ENCODE results near the gene ANKFN1. TPM values are rescaled to one million over a fixed set of nuclear protein-coding genes. Genes with fewer than 3 reads are reported as not detected.

Gene ANKFN1
- polyA plus RNA-seq, 3 donors = not detected

GRCh38 chr17:56426901-56427300 lies 273.6 kb downstream of the ANKFN1 start:
- no peaks in the 10 kb centered on the region for H3K9me3 ChIP-seq (replicated peaks in 1 of 2; ENCODE audit: control insufficient read depth in 1 of 2, insufficient read depth in 1 of 2, low read length in 2 of 2)
- no peaks in the 10 kb centered on the region for H3K4me1 ChIP-seq (ENCODE audit: control insufficient read depth in 1 of 2, insufficient read depth in 2 of 2, low read length in 2 of 2)
- H3K27ac Mint-ChIP-seq = no peak overlapping the region
- DNase-seq = no peak
- H3K4me3 ChIP-seq (replicated peaks in 1 of 3; ENCODE audit: low read depth in 2 of 3, low read length in 3 of 3) = no peak overlapping the region
- H4K20me1 ChIP-seq (ENCODE audit: insufficient read depth, low read length) = no peaks in the 10 kb centered on the region
- no peaks in the 10 kb centered on the region for H3K36me3 ChIP-seq (replicated peaks in 1 of 2; ENCODE audit: control insufficient read depth in 1 of 2, insufficient read depth in 2 of 2, low read length in 2 of 2)
- no peak overlapping the region for H3K9ac ChIP-seq (ENCODE audit: insufficient read depth, low read length, poor library complexity, severe bottlenecking)
- no peak overlapping the region for H2AFZ ChIP-seq (ENCODE audit: insufficient read depth, low read depth, low read length, poor library complexity, severe bottlenecking)
- H3K36me3 Mint-ChIP-seq = no peaks in the 10 kb centered on the region
- H3K4me1 Mint-ChIP-seq = peaks cover 4% of the 10 kb centered on the region
- H3K27me3 Mint-ChIP-seq (ENCODE audit: low read depth in 3 of 3) = peaks cover 0 to 3% (median 2%) of the 10 kb centered on the region in 3 donors
- no peak overlapping the region for H3K4me3 Mint-ChIP-seq
- no CpG with 5 or more reads among the region's 2 CpGs for WGBS (ENCODE audit: insufficient coverage)
- H3K27ac ChIP-seq (ENCODE audit: low read depth in 1 of 2, low read length in 2 of 2) = no peak overlapping the region
- intact Hi-C loops (cut with micrococcal nuclease) = no loop called here
- H3K79me2 ChIP-seq (ENCODE audit: insufficient read depth, low read length) = no peaks in the 10 kb centered on the region
- no peaks in the 10 kb centered on the region for H3K9me3 Mint-ChIP-seq
- H3K4me2 ChIP-seq (replicated peaks; ENCODE audit: extremely low read depth, low read length, poor library complexity, severe bottlenecking) = no peak overlapping the region
- H3K27me3 ChIP-seq (ENCODE audit: control insufficient read depth in 2 of 2, insufficient read depth in 2 of 2, low read length in 2 of 2) = no peaks in the 10 kb centered on the region
- TF ChIP-seq, protein P1, sequence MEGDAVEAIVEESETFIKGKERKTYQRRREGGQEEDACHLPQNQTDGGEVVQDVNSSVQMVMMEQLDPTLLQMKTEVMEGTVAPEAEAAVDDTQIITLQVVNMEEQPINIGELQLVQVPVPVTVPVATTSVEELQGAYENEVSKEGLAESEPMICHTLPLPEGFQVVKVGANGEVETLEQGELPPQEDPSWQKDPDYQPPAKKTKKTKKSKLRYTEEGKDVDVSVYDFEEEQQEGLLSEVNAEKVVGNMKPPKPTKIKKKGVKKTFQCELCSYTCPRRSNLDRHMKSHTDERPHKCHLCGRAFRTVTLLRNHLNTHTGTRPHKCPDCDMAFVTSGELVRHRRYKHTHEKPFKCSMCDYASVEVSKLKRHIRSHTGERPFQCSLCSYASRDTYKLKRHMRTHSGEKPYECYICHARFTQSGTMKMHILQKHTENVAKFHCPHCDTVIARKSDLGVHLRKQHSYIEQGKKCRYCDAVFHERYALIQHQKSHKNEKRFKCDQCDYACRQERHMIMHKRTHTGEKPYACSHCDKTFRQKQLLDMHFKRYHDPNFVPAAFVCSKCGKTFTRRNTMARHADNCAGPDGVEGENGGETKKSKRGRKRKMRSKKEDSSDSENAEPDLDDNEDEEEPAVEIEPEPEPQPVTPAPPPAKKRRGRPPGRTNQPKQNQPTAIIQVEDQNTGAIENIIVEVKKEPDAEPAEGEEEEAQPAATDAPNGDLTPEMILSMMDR (IDR thresholded peaks at IDR 0.05) = no peak

- no peaks in the 10 kb centered on the region for H3K27me3 ChIP-seq (ENCODE audit: control insufficient read depth in 2 of 2, insufficient read depth in 2 of 2, low read length in 2 of 2)
- 100% methylated on average over 1 of the region's 3 CpGs for WGBS (ENCODE audit: insufficient coverage)
- Mint-ChIP-seq H3K36me3 (no peaks in the 10 kb centered on the region), H3K27ac (no peak overlapping the region), H3K9me3 (peaks cover 0 to 2% (median 0%) of the 10 kb centered on the region in 7 donors), H3K4me1 (no peaks in the 10 kb centered on the region), H3K4me3 (no peak overlapping the region), H3K27me3 (ENCODE audit: low read depth in 3 of 3) (peaks cover 0 to 4% (median 2%) of the 10 kb centered on the region in 3 donors)
- no peaks in the 10 kb centered on the region for H4K20me1 ChIP-seq (ENCODE audit: insufficient read depth, low read length)
- no peak overlapping the region for H2AFZ ChIP-seq (ENCODE audit: insufficient read depth, low read depth, low read length, poor library complexity, severe bottlenecking)
- H3K4me3 ChIP-seq (replicated peaks in 1 of 3; ENCODE audit: low read depth in 2 of 3, low read length in 3 of 3) = no peak overlapping the region
- H3K27ac ChIP-seq (ENCODE audit: low read depth in 1 of 2, low read length in 2 of 2) = no peak overlapping the region
- TF ChIP-seq, protein P1 (IDR thresholded peaks at IDR 0.05) = no peak
- no peak overlapping the region for H3K4me2 ChIP-seq (replicated peaks; ENCODE audit: extremely low read depth, low read length, poor library complexity, severe bottlenecking)
- H3K9me3 ChIP-seq (replicated peaks in 1 of 2; ENCODE audit: control insufficient read depth in 1 of 2, insufficient read depth in 1 of 2, low read length in 2 of 2) = no peaks in the 10 kb centered on the region
- no peaks in the 10 kb centered on the region for H3K4me1 ChIP-seq (ENCODE audit: control insufficient read depth in 1 of 2, insufficient read depth in 2 of 2, low read length in 2 of 2)
- DNase-seq = no peak
- H3K9ac ChIP-seq (ENCODE audit: insufficient read depth, low read length, poor library complexity, severe bottlenecking) = no peak overlapping the region
- no peaks in the 10 kb centered on the region for H3K36me3 ChIP-seq (replicated peaks in 1 of 2; ENCODE audit: control insufficient read depth in 1 of 2, insufficient read depth in 2 of 2, low read length in 2 of 2)
- no peaks in the 10 kb centered on the region for H3K79me2 ChIP-seq (ENCODE audit: insufficient read depth, low read length)
- intact Hi-C loops (cut with micrococcal nuclease) = no loop called here
These were observed 278.5 kb downstream of the ANKFN1 start for GRCh38 chr17:56431736-56432135.
